GM19351 (cell line): Measurements from ENCODE around the gene PHF21B.

Experiments used
- ATAC-seq: cut with Tn5 transposase; IDR thresholded peaks from one replicate; pipeline ENCODE4 v1.9.1; 2021; ENCODE audit warnings: mild to moderate bottlenecking, moderate library complexity; ENCODE audit not compliant: unreplicated experiment

The PHF21B gene

DNA sequence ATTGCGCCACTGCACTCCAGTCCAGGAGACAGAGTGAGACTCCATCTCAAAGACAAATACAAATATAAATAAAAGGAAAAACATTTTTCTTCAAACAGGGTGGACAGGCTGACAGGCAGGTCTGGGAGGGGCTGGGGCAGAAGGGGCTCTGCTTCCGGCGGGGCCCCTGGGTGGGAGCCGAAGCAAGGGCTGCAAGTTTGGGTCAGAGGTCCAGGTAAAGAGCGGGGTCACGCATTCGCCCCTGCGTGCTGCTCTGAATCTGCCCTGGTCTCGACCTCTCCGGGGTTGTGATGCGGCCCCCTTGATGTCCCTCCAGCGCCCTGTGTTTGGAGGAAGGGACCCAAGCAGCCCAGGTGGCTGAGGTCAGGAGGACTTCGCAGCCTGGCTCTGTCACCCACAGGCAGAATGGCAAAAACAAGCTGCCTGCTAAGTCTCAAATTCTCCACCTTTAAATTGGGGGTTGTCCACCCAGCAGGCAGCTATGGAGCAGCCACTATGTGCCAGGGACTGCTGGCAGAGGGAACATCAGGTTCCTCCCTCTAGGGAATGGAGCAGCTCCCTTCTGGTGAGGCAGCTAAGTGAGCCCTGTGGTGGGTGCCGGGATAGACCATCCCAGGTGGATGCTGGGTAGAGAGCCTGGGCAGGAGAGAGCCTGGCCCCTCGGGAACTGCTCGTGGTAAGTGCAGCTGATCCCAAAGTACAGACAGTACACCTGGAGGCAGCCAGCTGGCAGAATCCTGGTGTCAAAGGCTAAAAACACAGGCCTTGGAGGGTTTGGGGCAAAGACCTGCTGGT is 10.3 kb upstream of the PHF21B start:
- ATAC-seq, result no peak

DNA sequence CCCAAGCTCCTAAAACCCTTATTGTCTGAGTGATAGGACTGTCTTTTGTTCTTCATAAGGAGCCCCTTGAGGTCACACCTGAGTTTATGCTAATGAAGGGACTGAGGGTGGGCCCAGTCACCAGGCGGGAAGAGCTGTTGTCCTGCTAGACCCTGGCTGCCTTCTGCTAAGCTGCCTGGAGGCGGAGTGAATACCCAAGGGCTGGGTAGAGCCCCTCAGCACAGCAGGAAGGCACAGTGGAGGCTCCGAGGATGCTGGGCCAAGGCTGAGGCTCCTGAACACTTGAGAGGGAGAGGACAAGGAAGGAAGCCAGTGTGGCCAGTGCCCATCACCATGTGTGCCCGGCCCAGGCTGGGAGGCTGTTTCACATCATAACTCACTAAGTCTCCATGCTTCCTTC is 4.8 kb upstream of the PHF21B start:
- ATAC-seq, result no peak

DNA sequence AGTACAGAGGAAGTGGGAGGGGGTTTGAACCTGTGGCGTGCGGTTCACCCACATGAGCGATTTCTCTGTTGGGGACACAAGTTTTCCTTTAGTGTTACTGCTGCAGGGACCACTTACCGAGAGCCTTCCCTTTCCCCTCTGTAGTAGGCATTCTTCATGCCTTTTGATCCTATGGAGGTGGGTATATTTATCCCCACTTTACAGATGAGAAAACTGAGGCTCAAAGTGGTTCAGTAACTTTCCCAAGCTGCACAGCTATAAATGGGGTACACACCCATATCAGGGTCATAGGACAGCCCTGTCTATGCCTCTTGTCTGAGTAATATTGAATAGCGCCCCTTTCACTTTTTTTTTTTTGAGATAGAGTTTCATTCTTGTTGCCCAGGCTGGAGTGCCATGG is 3.3 kb upstream of the PHF21B start:
- no peak for ATAC-seq

DNA sequence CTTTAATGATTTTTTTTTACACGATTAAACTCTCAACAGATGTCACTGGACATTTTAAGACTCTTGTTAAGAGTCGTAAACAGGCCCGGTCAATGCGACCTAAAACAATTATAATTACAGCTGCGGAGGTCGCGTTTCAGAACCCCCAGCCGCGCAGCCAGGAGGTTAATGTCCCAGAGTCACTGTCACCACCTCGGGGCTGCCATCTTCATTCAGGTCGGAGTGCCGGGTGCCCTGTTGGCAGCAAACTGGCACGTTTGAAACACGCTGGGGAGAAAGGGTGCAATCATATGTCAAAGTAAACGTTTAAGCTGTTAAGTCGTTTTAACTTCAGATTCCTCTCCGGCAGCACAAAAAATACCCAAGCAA is 711 bp upstream of the PHF21B start:
- no peak for ATAC-seq

DNA sequence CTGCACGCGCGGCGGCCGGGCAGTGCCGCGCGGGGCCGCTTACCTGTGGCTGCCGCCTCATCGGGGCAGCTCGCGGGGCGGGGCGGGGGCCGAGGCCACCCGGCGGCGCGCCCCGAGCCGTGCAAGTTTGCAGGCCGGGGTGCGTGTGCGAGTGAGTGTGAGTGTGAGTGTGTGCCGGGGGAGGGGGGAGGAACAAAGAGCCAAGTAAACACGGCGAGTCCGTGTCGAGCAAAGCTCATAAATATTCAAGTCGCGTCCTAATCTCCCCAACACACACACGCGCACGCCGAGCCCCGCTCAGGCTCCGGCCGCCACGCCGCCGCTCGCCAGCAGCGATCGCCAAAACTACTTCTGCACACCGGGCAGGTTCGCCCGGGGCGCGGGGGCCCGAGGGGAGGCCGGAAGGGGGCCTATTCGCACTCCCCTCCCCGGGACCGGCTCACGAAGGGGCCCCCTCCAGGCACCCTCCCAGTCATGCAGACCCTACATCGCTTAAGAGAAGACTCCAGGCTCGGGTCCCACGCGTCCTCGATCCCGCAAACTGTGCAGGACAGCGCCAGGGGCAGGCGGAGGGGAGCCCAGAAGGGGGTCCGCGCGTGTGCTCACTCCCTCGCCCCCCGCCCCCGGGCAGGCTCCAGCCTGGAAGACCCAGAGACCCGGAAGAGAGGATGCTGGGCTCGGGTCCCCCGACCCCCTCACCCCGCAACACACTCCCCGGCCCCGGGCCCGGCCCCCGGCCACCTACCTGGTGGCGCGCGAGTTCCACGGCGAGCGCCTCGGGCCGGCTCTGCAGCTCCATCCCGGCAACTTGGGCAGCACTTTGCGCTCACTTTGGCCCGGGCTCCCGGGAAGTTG is 827 bp downstream of the PHF21B start:
- ATAC-seq, result no peak

DNA sequence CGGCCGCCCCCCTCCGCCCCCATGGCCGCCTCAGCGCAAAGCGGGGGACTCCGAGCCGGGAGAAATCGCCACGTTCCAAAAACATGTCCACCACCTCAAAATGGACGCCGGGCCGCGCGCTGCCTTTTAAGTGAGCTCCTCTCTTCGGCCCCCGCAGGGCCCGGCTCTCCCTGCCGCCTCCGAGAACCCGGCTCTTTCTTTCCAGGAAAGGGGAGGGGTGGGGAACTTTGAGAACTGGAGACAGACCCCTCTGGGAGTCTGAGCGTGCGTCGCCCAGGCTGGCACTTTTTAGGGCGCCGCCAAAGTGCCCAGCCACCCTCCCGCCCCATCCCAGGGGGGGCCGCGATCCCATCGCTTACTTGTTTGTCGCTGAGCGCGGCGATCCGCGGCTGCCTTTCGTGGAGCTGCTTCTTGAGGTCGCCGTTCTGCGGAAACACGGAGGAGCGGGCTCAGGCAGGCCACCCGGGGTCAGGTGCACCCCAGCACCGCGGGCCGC is 1.6 kb downstream of the PHF21B start:
- ATAC-seq, result no peak

DNA sequence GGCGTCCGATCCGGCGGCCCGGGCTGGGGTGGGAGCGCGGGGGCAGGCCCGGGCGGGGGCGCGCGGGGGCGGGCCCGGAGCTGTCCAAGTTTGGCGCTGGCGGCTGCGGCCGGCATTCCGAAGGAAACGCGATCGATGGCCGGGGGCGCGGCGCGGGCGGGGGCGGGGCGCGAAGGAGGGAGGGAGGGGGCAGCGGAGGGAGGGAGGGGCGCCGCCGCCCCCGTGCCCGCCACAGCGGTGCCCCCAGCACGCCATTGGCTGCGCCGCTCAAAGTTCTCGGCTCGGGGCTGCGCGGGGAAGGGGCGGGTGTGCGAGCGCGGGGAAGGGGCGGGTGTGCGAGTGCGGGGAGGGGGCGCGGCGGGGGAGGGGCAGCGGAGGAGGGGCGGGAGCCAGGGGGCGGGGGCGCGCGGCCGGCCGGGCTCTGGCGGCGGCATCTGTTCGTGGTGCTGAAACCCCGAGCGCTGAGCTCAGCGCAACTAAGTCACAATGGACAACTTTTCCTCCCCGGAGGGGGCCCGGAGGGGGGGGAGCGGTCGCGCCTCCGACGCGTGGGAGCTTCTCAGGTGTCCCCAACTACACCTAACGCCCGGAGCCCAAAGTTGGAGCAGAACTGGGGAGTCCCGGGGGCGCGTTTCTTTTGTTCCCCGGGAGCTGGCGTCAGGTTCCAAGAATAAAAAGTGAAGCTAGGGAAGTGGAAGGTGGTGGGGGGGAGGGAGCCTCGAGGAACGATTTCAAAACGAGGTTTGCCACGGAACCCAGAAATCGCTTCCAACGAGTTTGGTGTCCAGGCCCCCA is 2.2 kb downstream of the PHF21B start:
- ATAC-seq, result no peak

DNA sequence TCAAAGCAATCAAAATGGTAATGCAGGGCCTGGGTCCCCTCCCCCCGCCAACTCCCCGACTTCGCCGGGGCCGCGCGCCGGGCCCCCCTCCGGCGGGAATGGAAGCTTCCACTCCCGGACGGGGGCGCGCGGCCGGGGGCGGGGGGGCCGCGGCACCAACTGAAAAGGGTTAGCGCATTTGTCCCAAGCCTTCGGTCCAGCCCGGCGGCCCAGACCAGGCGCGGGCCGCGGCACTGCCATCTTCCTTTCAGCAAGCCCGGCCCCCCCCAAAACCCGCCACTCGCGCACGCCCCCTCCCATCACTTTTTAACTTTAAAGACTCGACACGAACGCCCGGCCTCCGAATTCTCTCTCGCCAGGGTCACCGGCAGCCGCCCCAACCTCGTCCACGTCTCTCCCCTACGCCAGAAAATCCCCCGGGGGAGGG is 2.8 kb downstream of the PHF21B start:
- ATAC-seq, result no peak

DNA sequence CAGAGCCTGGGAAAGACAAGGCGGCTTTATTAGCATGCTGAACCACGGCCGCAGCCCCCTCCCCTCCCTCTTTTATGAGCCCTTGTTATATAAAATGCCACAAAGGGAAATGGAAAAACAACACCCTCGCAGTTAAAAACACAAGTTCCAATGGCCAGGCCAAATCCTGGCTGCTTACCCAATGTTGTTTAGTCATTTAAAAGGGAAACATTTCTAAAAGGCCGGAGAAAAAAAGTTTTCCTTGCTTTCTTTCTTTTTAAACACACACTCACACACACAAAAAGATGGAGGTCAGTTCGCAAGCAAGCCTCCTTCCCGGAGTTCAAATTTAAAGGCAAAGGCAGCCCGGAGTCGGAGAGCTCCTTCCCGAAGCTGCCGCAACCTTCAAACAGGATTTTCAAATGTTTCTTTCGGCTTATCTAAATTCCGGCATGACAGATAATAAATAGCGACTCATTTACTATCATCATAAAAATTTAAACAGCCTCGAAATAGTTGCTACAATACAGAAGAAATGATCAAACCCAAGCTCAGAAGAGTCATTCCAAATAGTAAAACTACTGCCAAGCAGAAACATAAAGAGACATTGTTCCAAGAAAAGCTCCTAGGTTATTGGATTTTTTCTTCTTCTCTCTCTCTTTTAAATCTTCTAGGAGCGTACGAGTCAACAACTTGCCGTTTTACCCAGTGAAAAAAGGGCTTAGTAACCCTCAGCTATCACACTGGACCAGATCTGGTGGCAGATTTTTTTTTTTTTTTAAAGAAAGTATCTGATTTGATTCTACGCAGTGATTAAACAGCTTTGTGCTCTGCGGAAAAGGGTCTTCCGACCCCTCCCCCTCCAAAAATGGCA is 3.5 kb downstream of the PHF21B start:
- no peak for ATAC-seq

DNA sequence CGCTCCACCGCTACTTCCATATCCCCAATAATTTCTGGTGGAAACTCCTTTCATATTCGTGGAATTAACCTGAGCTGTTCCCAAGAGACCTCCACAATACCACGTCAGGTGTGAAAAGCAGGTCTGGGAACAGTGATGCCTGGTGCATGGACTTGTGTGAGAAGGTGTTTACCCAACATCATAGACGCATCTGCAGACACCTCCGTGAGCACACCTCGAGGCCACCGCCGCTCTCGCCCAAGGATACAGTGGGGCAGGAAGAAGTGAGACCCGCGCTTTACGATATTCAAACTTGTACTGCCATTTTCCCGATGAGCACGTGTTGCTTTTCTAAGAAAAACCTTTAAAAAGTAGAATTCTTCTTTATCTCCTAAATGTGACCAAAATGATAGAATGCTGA is 8.2 kb downstream of the PHF21B start:
- ATAC-seq, result no peak

DNA sequence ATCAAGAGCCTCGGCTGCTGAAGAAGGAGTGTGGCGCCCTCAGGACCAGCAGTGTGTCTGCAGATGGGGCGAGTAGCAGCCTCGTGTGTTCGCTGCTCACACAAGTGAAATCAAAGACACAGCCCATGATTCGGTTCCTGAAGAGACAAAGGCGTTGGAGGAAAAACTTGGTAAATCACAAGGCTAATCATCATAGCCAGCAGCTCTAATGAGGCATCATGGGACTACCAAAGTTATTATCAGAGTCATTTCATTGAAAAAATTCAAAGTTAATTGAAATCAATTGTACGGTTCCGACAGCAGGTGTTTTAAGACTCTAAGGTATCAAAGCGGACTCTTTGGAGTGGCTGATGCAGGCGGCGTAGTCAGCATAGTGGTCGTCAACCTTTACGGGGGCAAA is 9.5 kb downstream of the PHF21B start:
- ATAC-seq, result no peak

DNA sequence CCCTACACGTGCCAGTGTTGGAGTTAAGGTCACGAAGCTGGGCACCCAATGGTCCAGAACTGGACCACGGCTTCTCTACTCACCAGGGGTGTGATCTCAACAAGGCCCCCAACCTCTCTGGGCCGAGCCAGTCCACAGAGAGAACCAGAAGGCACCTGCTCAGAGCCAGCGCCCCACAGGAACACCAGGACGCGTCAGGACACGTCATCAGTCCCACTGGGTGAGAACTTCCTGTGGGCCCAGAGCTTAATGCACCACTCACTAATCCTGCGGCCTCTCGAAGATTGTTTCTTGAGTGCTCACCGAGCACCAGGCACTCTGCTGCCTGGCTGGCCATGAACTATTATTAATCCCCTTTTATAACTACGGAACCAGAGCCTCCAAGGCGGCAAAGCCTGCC is 10.1 kb downstream of the PHF21B start:
- ATAC-seq, result no peak

DNA sequence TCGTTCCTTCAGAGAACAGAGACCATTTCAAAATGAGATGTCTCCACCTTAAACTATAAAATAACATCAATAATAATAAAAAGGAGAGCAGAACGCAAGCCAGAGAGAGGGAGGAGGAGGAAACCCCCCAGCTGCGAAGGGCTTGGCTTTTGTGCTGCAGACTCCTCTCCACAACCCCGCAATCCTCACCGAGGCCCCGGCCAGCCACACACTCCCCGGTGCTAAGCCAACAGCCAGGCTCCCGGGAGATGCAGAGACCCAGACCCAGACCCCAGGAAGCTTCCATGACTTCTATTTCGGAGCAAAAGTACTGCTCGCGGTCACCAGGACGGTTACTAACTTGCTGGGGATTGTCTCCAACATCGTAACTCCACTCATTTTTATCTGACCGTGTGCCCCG is 10.6 kb downstream of the PHF21B start:
- ATAC-seq, result no peak

DNA sequence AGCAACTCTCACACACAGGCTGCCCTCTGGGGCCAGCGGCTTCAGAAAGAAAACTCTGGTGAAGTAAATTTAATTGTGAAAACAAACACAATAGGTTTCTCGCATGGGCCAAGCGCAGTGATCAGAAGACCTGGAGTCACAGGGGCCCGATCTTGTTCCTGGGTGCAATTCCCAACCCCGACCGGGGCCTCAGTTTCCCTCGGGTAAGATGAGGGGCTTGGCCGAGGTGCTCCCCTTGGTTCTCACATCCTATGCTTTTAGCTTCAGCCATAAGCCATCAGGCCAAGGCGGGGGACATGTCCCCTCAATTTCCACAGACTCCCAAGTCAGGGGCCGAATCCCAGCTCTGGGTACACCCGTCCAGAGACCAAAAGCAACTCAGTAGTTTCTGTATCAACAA is 11.5 kb downstream of the PHF21B start:
- no peak for ATAC-seq

DNA sequence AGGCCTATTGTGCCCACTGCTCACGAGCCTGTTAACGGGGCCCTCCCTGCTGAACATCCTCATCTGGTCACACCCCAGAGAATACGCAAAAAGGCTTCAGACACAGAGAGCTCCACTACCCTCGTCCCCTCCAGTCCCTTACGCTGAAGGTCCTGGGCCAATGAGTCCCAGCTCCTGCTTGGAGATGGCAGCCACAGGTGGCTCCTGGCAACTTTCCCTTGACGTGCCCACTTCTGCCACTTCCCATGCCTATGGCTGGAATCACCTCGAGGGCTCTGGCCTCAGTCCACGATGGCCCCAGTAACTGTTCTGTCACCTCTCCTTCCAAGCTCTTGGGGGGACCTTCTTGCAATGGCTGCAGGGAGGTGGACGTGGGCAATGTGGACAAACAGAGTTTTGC is 12.7 kb downstream of the PHF21B start:
- no peak for ATAC-seq

DNA sequence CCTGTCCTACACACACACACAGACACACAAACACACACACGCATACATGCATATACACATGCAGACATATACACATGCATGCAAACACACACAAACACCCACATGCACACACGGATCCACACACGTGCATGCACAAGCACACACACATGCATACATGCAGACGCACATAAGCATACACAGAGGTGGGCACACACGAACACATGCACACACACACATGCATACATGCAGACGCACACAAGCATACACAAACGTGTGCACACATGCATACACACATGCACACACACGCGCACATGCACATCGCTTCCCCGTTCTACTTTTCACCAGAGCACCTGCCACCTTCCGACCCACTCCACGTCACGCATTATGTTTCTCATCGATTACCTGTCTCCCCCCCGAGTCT is 13.2 kb downstream of the PHF21B start:
- ATAC-seq, result no peak

DNA sequence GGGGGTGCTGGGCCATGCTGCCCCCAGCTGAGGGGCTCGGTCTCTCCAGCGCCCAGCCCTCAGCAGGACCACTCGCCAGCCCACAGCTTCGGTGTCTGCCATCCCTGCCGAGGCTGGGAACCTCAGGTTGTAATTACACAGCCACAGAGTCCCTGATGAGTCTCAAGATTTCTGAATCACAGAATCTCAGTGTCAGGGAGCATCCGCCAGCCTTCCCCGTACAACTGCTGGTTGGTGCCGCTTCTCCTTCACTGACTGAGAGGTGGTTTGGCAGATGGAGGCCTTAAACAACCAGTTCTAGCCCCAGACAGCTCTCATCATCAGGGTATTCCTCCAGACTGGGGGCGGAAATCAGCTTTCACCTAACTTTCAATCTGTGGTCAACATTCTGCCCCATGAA is 13.7 kb downstream of the PHF21B start:
- no peak for ATAC-seq

DNA sequence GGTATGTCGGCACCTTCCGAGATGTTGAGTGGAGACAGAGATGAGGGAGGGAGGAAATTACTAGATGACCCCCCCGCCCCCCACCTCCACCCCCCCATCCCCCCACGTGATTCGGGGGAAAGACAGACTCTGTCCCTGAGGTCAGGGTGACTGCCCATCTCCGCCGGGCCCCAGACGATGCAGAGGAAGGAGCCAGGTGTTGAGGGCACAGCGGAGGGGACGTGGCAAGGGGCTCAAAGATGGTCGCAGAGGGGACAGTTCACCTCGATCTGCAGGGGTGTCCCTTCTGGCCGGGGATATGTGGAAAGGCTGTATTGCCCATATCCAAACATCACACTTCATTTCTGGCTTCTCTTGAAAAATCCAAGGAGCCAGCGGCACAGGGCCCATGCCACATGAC is 14.1 kb downstream of the PHF21B start:
- no peak for ATAC-seq

DNA sequence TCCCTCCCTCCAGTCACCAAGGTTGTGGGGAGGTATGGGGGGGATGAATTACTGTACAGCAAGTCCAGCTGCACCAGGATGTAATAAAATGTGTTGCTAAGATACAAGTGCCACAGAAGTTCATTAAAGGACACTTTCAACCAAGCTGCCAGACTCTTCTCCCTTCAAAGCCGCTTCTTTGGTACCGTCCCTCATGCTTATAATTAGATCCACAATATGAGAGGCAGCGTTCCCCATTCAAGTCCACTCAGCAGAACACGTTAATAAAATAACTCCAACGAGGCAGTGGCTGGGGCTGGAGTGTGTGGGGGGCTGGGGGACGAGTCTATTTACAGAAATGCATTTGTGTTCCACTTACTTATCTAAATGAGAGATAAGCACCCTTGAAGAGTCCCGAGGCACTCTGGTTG is 14.7 kb downstream of the PHF21B start:
- ATAC-seq, result no peak

DNA sequence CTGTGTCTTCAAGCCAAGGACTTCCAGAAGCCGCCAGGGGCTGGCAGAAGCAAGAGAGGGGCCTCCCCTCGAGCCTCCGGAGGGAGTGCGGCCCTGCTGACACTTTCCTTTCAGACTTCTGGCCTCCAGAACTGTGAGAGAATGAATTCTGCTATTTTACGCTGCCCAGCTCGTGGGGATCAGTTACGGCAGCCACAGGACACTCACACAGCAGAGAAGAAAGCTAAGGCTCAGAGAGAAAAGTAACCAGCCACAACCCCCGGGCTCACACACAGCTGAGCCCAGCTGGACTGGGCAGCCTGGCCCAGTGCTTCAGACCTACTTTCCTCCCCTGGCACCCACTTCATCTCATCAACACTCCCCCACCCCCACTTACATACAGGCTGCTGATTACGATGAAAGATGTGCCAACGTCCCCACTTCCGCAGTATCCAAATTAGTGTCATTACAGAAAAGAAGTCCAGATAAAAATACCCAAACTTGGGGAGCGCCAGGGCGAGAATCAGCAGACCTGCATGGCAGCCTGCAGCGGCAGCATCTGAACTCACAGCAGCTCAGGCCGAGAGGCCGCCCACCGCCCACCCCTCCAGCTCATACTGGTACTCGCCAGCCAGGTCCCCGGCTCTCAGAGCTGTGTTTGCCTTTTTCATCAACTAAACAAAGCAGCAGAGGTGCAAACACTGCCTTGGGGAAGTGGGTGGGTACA is 15.3 kb downstream of the PHF21B start:
- no peak for ATAC-seq
